ENCODE measurements around the gene NUDT4. TPM values are rescaled to one million over a fixed set of nuclear protein-coding genes. Genes with fewer than 3 reads are reported as not detected.
"Not testable (repeated sequence)": the region's sequence is repeated elsewhere in the genome, so short reads cannot be mapped to it uniquely, and the experiment has no call there.

NUDT4 gene
- total and polyA plus RNA-seq, 5 donors: 95.0 to 206 (median 158) TPM

- 88% methylated on average over 11 of the region's 11 CpGs for WGBS
- Histone ChIP-seq H3K27ac (ENCODE audit: low read length) (no peak overlapping the region), H3K4me1 (ENCODE audit: control insufficient read depth, insufficient read depth, low read length) (no peaks in the 10 kb centered on the region), H3K4me3 (ENCODE audit: low read length) (no peak overlapping the region), H3K27me3 (ENCODE audit: control insufficient read depth, insufficient read depth) (no peaks in the 10 kb centered on the region), H3K9me3 (ENCODE audit: control insufficient read depth, low read length) (no peaks in the 10 kb centered on the region)
- intact Hi-C loops (cut with DNase I): no loop called here
- DNase-seq (no peak), ATAC-seq (no peak)
These were observed 24.9 kb downstream of the NUDT4 start for GRCh38 chr12:93402333-93403311.

GRCh38 chr12:93403988-93404803, 26.5 kb downstream of the NUDT4 start:
- no peaks in the 10 kb centered on the region for H3K4me1 ChIP-seq (ENCODE audit: control insufficient read depth, insufficient read depth, low read length)
- no peaks in the 10 kb centered on the region for H3K27me3 ChIP-seq (ENCODE audit: control insufficient read depth, insufficient read depth)
- no peak overlapping the region for H3K27ac ChIP-seq (ENCODE audit: low read length)
- H3K9me3 ChIP-seq (ENCODE audit: control insufficient read depth, low read length): no peaks in the 10 kb centered on the region
- no peak overlapping the region for H3K4me3 ChIP-seq (ENCODE audit: low read length)
- no peak for DNase-seq
- 79% methylated on average over 7 of the region's 7 CpGs for WGBS
- peak; percentile 34 to 38 for ATAC-seq
- intact Hi-C loops (cut with DNase I): no loop called here

GRCh38 chr12:93404961-93405849, 27.5 kb downstream of the NUDT4 start:
- WGBS: 86% methylated on average over 6 of the region's 6 CpGs
- intact Hi-C loops (cut with DNase I): no loop called here

GRCh38 chr12:93407054-93407962, 29.6 kb downstream of the NUDT4 start:
- Histone ChIP-seq H3K27me3 (ENCODE audit: control insufficient read depth, insufficient read depth) (no peaks in the 10 kb centered on the region), H3K4me3 (ENCODE audit: low read length) (no peak overlapping the region), H3K9me3 (ENCODE audit: control insufficient read depth, low read length) (no peaks in the 10 kb centered on the region), H3K27ac (ENCODE audit: low read length) (no peak overlapping the region), H3K4me1 (ENCODE audit: control insufficient read depth, insufficient read depth, low read length) (peaks cover 3% of the 10 kb centered on the region)
- 84% methylated on average over 6 of the region's 6 CpGs for WGBS
- DNase-seq (no peak), ATAC-seq (no peak)
- intact Hi-C loops (cut with DNase I): no loop called here

More at GRCh38 chr12:93404961-93405849, 27.5 kb downstream of the NUDT4 start:
- Histone ChIP-seq H3K9me3 (ENCODE audit: control insufficient read depth, low read length) (no peaks in the 10 kb centered on the region), H3K27ac (ENCODE audit: low read length) (no peak overlapping the region), H3K27me3 (ENCODE audit: control insufficient read depth, insufficient read depth) (no peaks in the 10 kb centered on the region), H3K4me1 (ENCODE audit: control insufficient read depth, insufficient read depth, low read length) (no peaks in the 10 kb centered on the region), H3K4me3 (ENCODE audit: low read length) (no peak overlapping the region)
- ATAC-seq: peak in 1 of 2 donors; percentile 20
- DNase-seq: no peak

GRCh38 chr12:93407963-93408283, 30.2 kb downstream of the NUDT4 start:
- Histone ChIP-seq H3K27me3 (ENCODE audit: control insufficient read depth, insufficient read depth) (no peaks in the 10 kb centered on the region), H3K9me3 (ENCODE audit: control insufficient read depth, low read length) (no peaks in the 10 kb centered on the region), H3K4me3 (ENCODE audit: low read length) (no peak overlapping the region), H3K4me1 (ENCODE audit: control insufficient read depth, insufficient read depth, low read length) (peaks cover 3% of the 10 kb centered on the region), H3K27ac (ENCODE audit: low read length) (no peak overlapping the region)
- intact Hi-C loops (cut with DNase I): no loop called here
- WGBS: 89% methylated on average over 2 of the region's 2 CpGs
- DNase-seq: no peak
- ATAC-seq: no peak

- DNase-seq (no peak), ATAC-seq (no peak)
- intact Hi-C loops (cut with DNase I): no loop called here
- Histone ChIP-seq H3K27me3 (ENCODE audit: control insufficient read depth, insufficient read depth) (no peaks in the 10 kb centered on the region), H3K4me3 (ENCODE audit: low read length) (no peak overlapping the region), H3K9me3 (ENCODE audit: control insufficient read depth, low read length) (no peaks in the 10 kb centered on the region), H3K4me1 (ENCODE audit: control insufficient read depth, insufficient read depth, low read length) (peaks cover 4% of the 10 kb centered on the region), H3K27ac (ENCODE audit: low read length) (no peak overlapping the region)
These were observed 31.1 kb downstream of the NUDT4 start for GRCh38 chr12:93408813-93409212.

GRCh38 chr12:93409343-93410187, 31.8 kb downstream of the NUDT4 start:
- intact Hi-C loops (cut with DNase I): loop anchor here in 1 of 4 donors (10.0 kb wide), 1 partner anchor 625 kb away; no protein-coding TSS in a partner anchor
- not testable (repeated sequence) for H3K9me3 ChIP-seq (ENCODE audit: control insufficient read depth, low read length); DNase-seq; H3K4me1 ChIP-seq (ENCODE audit: control insufficient read depth, insufficient read depth, low read length); H3K27me3 ChIP-seq (ENCODE audit: control insufficient read depth, insufficient read depth); ATAC-seq; H3K27ac ChIP-seq (ENCODE audit: low read length); H3K4me3 ChIP-seq (ENCODE audit: low read length)
- WGBS: 59% methylated on average over 4 of the region's 4 CpGs

GRCh38 chr12:93411060-93411459, 33.3 kb downstream of the NUDT4 start:
- not testable (repeated sequence) for H3K4me3 ChIP-seq (ENCODE audit: low read length); H3K27me3 ChIP-seq (ENCODE audit: control insufficient read depth, insufficient read depth); H3K9me3 ChIP-seq (ENCODE audit: control insufficient read depth, low read length); H3K27ac ChIP-seq (ENCODE audit: low read length); H3K4me1 ChIP-seq (ENCODE audit: control insufficient read depth, insufficient read depth, low read length)
- 47% methylated on average over 6 of the region's 6 CpGs for WGBS
- intact Hi-C loops (cut with DNase I): loop anchor here in 1 of 4 donors (10.0 kb wide), 1 partner anchor 626 kb away; no protein-coding TSS in a partner anchor
- DNase-seq: peak in 1 of 3 donors; percentile 67
- ATAC-seq: peak in 1 of 2 donors; percentile 33

- not testable (repeated sequence) for ATAC-seq; H3K27me3 ChIP-seq (ENCODE audit: control insufficient read depth, insufficient read depth); DNase-seq; H3K27ac ChIP-seq (ENCODE audit: low read length); H3K4me3 ChIP-seq (ENCODE audit: low read length); H3K9me3 ChIP-seq (ENCODE audit: control insufficient read depth, low read length); H3K4me1 ChIP-seq (ENCODE audit: control insufficient read depth, insufficient read depth, low read length)
- WGBS: 93% methylated on average over 8 of the region's 8 CpGs
- intact Hi-C loops (cut with DNase I): loop anchor here in 1 of 4 donors (10.0 kb wide), 1 partner anchor 628 kb away; no protein-coding TSS in a partner anchor
These were observed 34.7 kb downstream of the NUDT4 start for GRCh38 chr12:93412396-93412795.
